HEK293T (cell line): ENCODE data around the gene KRT10.

ENCODE experiments used
- ARNT ChIP-seq: fragments of 450-650 bp; IDR thresholded peaks from 2 replicates; pipeline ENCODE4 v1.6.1; 2017; ENCODE audit warnings: mild to moderate bottlenecking
- BHLHE40 ChIP-seq: fragments of 450-650 bp; IDR thresholded peaks from 2 replicates; pipeline ENCODE4 v1.6.1; 2016; ENCODE audit warnings: mild to moderate bottlenecking, moderate library complexity, borderline replicate concordance
- CTBP1 ChIP-seq: fragments of 450-650 bp; IDR thresholded peaks from 2 replicates; pipeline ENCODE4 v1.6.1; 2016; ENCODE audit warnings: borderline replicate concordance
- ELF4 ChIP-seq: fragments of 450-650 bp; IDR thresholded peaks from 2 replicates; pipeline ENCODE4 v1.6.1; 2017; ENCODE audit warnings: antibody characterized with exemption
- FOXA1 ChIP-seq: fragments of 450-650 bp; IDR thresholded peaks from 2 replicates; pipeline ENCODE4 v1.6.1; 2016; ENCODE audit warnings: mild to moderate bottlenecking
- FOXK2 ChIP-seq: fragments of 450-650 bp; IDR thresholded peaks from 2 replicates; pipeline ENCODE4 v1.6.1; 2016; ENCODE audit warnings: mild to moderate bottlenecking
- FOXM1 ChIP-seq: fragments of 450-650 bp; IDR thresholded peaks from 2 replicates; pipeline ENCODE4 v1.6.1; 2017; ENCODE audit warnings: mild to moderate bottlenecking, borderline replicate concordance

DNA sequence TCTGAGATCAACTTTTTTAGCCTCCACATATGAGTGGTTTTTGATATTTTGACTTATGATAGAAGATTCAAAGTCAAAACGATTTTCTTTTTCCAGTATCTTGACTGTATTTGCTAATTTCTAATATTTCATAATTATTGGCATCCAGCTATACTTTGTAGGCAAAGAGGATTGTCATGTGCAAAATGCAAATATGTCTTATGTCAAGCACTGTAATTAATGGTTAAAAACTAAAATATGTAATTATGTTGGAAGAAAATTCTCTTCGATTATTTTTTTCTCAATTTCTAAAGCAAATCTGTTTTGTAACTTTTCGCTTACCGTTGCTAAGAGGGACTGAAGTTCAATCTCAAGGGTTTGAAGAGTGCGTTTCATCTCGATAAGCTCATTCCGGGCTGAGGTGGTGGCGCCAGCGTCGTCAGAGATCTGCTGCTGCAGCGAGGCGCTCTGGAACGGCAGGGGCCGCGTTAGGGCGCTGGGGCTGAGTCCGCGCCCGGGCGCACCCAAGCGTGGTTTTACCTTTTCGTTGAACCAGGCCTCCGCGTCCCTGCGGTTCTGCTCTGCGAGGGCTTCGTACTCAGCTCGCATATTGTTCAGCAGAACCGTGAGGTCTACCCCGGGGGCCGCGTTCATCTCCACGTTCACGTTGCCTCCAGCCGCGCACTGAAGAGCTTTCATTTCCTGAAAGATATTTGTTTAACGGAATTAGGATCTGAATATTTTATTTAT, 43.1 kb downstream of the KRT10 start:
- TF ChIP-seq ELF4 (no peak), FOXK2 (no peak), FOXA1 (no peak), FOXM1 (no peak), BHLHE40 (no peak), ARNT (no peak), CTBP1 (no peak)
